Esophagus squamous epithelium (tissue), 4 donors: ENCODE results near the gene TMEM185B.

Experiments
- POLR2A ChIP-seq, 4 donors: fragments of 450-650 bp; IDR thresholded peaks; one replicate each; pipeline ENCODE4 v1.6.1; 2017; ENCODE audit warnings: antibody characterized with exemption in 4 of 4, mild to moderate bottlenecking in 4 of 4, moderate library complexity in 3 of 4
- TF ChIP-seq, protein P1 (sequence below), 6 experiments: fragments of 450-650 bp in 4 of 6; fragments of 200-600 bp in 2 of 6; sonication (generic) in 2 of 6; IDR thresholded peaks; one replicate each; pipeline ENCODE4 v1.5.1; 2016 to 2019; ENCODE audit warnings: antibody characterized with exemption in 6 of 6, mild to moderate bottlenecking in 4 of 6, moderate library complexity in 4 of 6

DNA sequence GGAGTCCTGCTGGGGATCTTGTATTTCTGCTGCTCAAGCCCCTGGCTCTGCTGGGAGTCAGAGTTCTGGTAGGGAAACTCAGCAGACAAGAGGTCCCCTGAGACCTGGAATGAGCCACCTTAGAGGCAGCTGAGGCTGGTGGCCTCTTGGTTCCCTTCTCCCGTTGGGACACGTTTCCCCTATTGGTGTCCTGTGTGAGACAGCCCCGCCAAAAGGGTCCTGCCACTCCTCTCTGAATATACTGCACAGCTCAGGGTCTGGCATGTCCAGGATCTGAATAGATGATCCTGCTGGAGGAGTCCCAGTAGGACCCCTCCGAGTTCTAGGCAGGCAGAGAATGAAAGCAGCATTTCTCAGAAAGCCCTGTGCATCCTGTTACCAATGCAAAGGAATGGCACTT, 27.4 kb upstream of the TMEM185B start:
- TF ChIP-seq, protein P1, sequence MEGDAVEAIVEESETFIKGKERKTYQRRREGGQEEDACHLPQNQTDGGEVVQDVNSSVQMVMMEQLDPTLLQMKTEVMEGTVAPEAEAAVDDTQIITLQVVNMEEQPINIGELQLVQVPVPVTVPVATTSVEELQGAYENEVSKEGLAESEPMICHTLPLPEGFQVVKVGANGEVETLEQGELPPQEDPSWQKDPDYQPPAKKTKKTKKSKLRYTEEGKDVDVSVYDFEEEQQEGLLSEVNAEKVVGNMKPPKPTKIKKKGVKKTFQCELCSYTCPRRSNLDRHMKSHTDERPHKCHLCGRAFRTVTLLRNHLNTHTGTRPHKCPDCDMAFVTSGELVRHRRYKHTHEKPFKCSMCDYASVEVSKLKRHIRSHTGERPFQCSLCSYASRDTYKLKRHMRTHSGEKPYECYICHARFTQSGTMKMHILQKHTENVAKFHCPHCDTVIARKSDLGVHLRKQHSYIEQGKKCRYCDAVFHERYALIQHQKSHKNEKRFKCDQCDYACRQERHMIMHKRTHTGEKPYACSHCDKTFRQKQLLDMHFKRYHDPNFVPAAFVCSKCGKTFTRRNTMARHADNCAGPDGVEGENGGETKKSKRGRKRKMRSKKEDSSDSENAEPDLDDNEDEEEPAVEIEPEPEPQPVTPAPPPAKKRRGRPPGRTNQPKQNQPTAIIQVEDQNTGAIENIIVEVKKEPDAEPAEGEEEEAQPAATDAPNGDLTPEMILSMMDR (IDR thresholded peaks at IDR 0.05), result no peak
- TF ChIP-seq POLR2A (IDR thresholded peaks at IDR 0.05), result no peak
